Gastrocnemius medialis (tissue), 4 donors: ENCODE results near the gene SLC1A3. TPM values are rescaled to one million over a fixed set of nuclear protein-coding genes. Genes with fewer than 3 reads are reported as not detected.

ENCODE experiments used
- ATAC-seq, 2 donors: fragments of 150-250 bp; one replicate each; pipeline ENCODE4 v1.9.1; 2016
- DNase-seq, 2 donors: peaks; one replicate each; pipeline ENCODE4 v3.0.0-alpha.2; 2019
- H3K27ac ChIP-seq, 4 donors: fragments of 200-600 bp; sonication (generic); 1 replicate in 1 of 4; 2 replicates in 3 of 4; pipeline ENCODE4 v1.5.1; 2016 to 2018; ENCODE audit warnings: mild to moderate bottlenecking in 2 of 4, moderate library complexity in 1 of 4
- H3K27me3 ChIP-seq, 3 donors: fragments of 200-600 bp; sonication (generic) in 2 of 3; 1 replicate in 1 of 3; 2 replicates in 2 of 3; pipeline versions ENCODE4 v1.5.1 to v1.6.0; 2016 to 2019; ENCODE audit warnings: mild to moderate bottlenecking in 1 of 3, moderate library complexity in 1 of 3
- H3K36me3 ChIP-seq, 2 donors: fragments of 200-600 bp; sonication (generic) in 1 of 2; one replicate each; pipeline ENCODE4 v1.5.1; 2017 to 2018
- H3K4me1 ChIP-seq, 2 donors: fragments of 200-600 bp; sonication (generic) in 1 of 2; one replicate each; pipeline ENCODE4 v1.5.1; 2016 to 2017; ENCODE audit warnings: mild to moderate bottlenecking in 2 of 2
- H3K4me3 ChIP-seq, 4 donors: fragments of 200-600 bp; sonication (generic) in 3 of 4; 1 replicate in 1 of 4; 2 replicates in 3 of 4; pipeline ENCODE4 v1.5.1; 2016 to 2019; ENCODE audit warnings: mild to moderate bottlenecking in 2 of 4
- H3K9me3 ChIP-seq, 3 donors: fragments of 200-600 bp; sonication (generic) in 2 of 3; 1 replicate in 1 of 3; 2 replicates in 2 of 3; pipeline ENCODE4 v1.5.1; 2016 to 2019
- POLR2A ChIP-seq, 2 donors: fragments of 450-650 bp; IDR thresholded peaks; one replicate each; pipeline ENCODE4 v1.6.1; 2017; ENCODE audit warnings: antibody characterized with exemption in 2 of 2, mild to moderate bottlenecking in 2 of 2, moderate library complexity in 2 of 2
- in situ Hi-C, 4 donors: fragments of 200-750 bp; cut with MboI; loops; one replicate each; pipeline versions ENCODE4 v1.15.0 to v1.8.0; 2017; ENCODE audit warnings: low sequenced_read_pairs in 4 of 4
- intact Hi-C: fragments of 100-400 bp; cut with DNase I; formaldehyde crosslinking; loops from one replicate; pipeline ENCODE4 v1.15.1; 2023; ENCODE audit warnings: low total_unique reads
- total RNA-seq, 4 donors: library from RNA; depleted of rRNA; stranded (reverse); fragments of >200 nt; gene quantifications; one replicate each; pipeline versions ENCODE4 v1.1.0 to v1.2.3, GENCODE V29; 2016
- TF ChIP-seq, protein P1 (sequence below), 5 experiments: fragments of 450-650 bp in 3 of 5; fragments of 200-600 bp in 2 of 5; sonication (generic) in 2 of 5; IDR thresholded peaks in 4 of 5; conservative IDR thresholded peaks in 1 of 5; 1 replicate in 4 of 5; 2 replicates in 1 of 5; pipeline ENCODE4 v1.5.1; 2016 to 2019; ENCODE audit warnings: antibody characterized with exemption in 5 of 5, mild to moderate bottlenecking in 3 of 5, moderate library complexity in 3 of 5

SLC1A3 gene
- total RNA-seq, 4 donors from 2014 or later = 5.3 to 69.4 (median 17.4) TPM

- no peaks in the 10 kb centered on the region for H3K27me3 ChIP-seq
Observed at GRCh38 chr5:36661456-36662220, 55.2 kb downstream of the SLC1A3 start.

DNA sequence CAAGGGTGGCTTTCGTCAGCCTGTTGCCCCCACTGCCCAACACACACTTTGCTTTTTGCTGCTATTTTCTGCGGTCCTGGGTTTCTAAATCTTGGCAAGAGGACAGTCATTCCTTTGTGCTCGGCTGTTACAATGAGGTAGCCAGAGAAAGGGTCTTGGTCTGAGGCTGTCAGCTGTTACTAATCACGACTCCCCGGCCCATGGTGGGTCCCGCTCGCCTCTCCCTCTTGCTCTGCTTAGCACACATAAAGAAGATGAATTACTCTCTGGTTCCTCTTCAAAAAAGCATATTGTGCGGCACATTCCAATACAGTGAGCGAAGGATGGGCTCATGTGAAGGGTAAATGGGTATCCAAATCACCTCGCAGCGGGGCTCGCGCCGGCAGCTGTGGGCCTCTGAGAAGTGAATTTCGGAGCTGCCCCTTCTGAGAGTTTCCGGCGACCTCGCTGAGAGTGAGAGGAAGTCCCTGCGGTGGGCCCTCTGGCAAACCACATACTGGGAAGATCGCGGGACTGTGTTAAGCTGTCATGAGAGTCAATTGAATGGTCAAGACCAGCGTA, 56.0 kb downstream of the SLC1A3 start:
- ATAC-seq = no peak
- no peak for DNase-seq
- intact Hi-C loops = no loop called here
- H3K9me3 ChIP-seq = no peaks in the 10 kb centered on the region
- no peak overlapping the region for H3K4me3 ChIP-seq
- H3K27me3 ChIP-seq = no peaks in the 10 kb centered on the region
- in situ Hi-C loops = no loop called here
- TF ChIP-seq, protein P1, sequence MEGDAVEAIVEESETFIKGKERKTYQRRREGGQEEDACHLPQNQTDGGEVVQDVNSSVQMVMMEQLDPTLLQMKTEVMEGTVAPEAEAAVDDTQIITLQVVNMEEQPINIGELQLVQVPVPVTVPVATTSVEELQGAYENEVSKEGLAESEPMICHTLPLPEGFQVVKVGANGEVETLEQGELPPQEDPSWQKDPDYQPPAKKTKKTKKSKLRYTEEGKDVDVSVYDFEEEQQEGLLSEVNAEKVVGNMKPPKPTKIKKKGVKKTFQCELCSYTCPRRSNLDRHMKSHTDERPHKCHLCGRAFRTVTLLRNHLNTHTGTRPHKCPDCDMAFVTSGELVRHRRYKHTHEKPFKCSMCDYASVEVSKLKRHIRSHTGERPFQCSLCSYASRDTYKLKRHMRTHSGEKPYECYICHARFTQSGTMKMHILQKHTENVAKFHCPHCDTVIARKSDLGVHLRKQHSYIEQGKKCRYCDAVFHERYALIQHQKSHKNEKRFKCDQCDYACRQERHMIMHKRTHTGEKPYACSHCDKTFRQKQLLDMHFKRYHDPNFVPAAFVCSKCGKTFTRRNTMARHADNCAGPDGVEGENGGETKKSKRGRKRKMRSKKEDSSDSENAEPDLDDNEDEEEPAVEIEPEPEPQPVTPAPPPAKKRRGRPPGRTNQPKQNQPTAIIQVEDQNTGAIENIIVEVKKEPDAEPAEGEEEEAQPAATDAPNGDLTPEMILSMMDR (IDR thresholded peaks at IDR 0.05 in 4 of 5, conservative IDR thresholded peaks at IDR 0.05 in 1 of 5) = no peak
- no peak for TF ChIP-seq POLR2A (IDR thresholded peaks at IDR 0.05)
- no peaks in the 10 kb centered on the region for H3K36me3 ChIP-seq
- H3K27ac ChIP-seq = no peak overlapping the region
- H3K4me1 ChIP-seq = peaks cover 11 to 21% of the 10 kb centered on the region in 2 donors

More at GRCh38 chr5:36661456-36662220, 55.2 kb downstream of the SLC1A3 start:
- no peak for TF ChIP-seq POLR2A (IDR thresholded peaks at IDR 0.05)
- TF ChIP-seq, protein P1 (IDR thresholded peaks at IDR 0.05 in 4 of 5, conservative IDR thresholded peaks at IDR 0.05 in 1 of 5) = no peak
- H3K27ac ChIP-seq = no peak overlapping the region
- intact Hi-C loops = no loop called here
- DNase-seq (no peak), ATAC-seq (no peak)
- no peaks in the 10 kb centered on the region for H3K9me3 ChIP-seq
- H3K4me3 ChIP-seq = no peak overlapping the region
- in situ Hi-C loops = no loop called here
- H3K4me1 ChIP-seq = peaks cover 19 to 28% of the 10 kb centered on the region in 2 donors
- H3K36me3 ChIP-seq = no peaks in the 10 kb centered on the region

DNA sequence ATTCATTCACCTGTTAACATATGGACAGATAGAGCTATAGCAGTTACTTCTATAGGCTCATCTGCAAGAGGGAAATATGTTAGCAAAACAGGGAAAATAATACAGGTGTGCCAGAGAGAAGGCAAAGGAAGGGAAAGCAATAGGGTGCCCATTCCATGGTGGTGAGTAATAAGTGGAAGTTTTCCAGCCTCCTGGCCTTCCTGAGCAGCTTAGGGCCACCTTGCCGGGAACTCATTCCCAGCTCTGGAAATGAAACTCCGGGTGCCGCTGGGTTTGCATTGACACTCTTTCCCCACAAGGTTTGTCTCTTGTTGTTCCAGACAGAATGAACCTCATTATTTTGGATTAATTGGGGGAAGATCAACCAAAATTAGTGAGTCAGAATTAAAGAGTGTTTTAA, 58.4 kb downstream of the SLC1A3 start:
- in situ Hi-C loops (no loop called here), intact Hi-C loops (no loop called here)
- TF ChIP-seq POLR2A (IDR thresholded peaks at IDR 0.05) = no peak
- TF ChIP-seq, protein P1 (IDR thresholded peaks at IDR 0.05 in 4 of 5, conservative IDR thresholded peaks at IDR 0.05 in 1 of 5) = no peak
- no peaks in the 10 kb centered on the region for H3K9me3 ChIP-seq
- no peaks in the 10 kb centered on the region for H3K36me3 ChIP-seq
- ATAC-seq = peak in 1 of 2 donors; percentile 58
- no peak overlapping the region for H3K27ac ChIP-seq
- no peak for DNase-seq
- no peak overlapping the region for H3K4me3 ChIP-seq
- no peaks in the 10 kb centered on the region for H3K27me3 ChIP-seq
- peaks cover 0 to 7% of the 10 kb centered on the region in 2 donors for H3K4me1 ChIP-seq

DNA sequence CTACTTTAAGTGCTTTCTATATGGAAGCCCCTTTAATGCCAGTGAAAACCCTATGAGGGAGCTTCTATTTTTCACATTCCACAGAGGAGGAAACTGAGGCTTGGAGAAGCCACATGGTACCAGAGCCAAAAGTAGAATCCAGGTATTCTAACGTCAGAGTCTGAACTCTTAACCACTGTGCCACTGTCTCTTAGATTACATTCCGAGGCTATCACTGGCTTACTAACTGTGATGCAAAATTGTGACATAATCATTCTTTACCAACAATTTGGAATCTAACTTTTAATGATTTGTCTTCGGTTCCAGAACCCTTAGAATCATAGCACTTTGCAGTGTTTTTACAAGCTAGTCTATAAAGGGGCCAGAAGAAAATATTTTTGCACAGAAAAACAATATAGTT, 59.2 kb downstream of the SLC1A3 start:
- TF ChIP-seq, protein P1 (IDR thresholded peaks at IDR 0.05 in 4 of 5, conservative IDR thresholded peaks at IDR 0.05 in 1 of 5) = no peak
- no peak for TF ChIP-seq POLR2A (IDR thresholded peaks at IDR 0.05)
- H3K27ac ChIP-seq = no peak overlapping the region
- in situ Hi-C loops = no loop called here

More for the DNA sequence above, 59.2 kb downstream of the SLC1A3 start:
- H3K36me3 ChIP-seq = no peaks in the 10 kb centered on the region
- H3K27me3 ChIP-seq = no peaks in the 10 kb centered on the region
- ATAC-seq = no peak
- intact Hi-C loops = no loop called here
- no peaks in the 10 kb centered on the region for H3K9me3 ChIP-seq
- H3K4me1 ChIP-seq = peaks cover 0 to 7% of the 10 kb centered on the region in 2 donors
- no peak for DNase-seq
- H3K4me3 ChIP-seq = no peak overlapping the region
